HG03439 (cell line): ENCODE results near the gene TCF12.

Experiments used
- ATAC-seq: cut with Tn5 transposase; IDR thresholded peaks from one replicate; pipeline ENCODE4 v1.9.1; 2021; ENCODE audit warnings: mild to moderate bottlenecking, moderate library complexity; ENCODE audit not compliant: unreplicated experiment

Gene TCF12

GRCh38 chr15:57203906-57204305 lies 285.5 kb downstream of the TCF12 start:
- ATAC-seq = no peak

- no peak for ATAC-seq
Observed at GRCh38 chr15:57205027-57205855, 286.8 kb downstream of the TCF12 start.

DNA sequence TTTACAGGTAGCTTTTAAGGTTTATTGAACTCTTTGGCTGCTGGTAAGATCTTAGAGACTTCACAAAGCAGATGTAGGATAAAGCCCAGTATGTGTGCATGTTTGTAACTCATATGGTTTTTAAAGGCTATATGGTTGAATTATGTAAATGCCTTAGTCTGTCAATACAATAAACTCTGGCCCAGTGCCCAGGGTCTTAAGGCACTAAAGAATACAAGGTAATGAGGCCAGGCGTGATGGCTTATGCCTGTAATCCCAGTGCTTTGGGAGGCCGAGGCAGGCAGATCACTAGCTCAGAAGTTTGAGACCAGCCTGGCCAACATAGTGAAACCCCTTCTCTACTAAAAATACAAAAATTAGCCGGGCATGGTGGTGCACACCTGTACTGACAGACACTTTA lies 287.6 kb downstream of the TCF12 start:
- no peak for ATAC-seq

GRCh38 chr15:57213862-57214261 lies 295.4 kb downstream of the TCF12 start:
- ATAC-seq = no peak

GRCh38 chr15:57215326-57215725 lies 296.9 kb downstream of the TCF12 start:
- ATAC-seq = no peak

DNA sequence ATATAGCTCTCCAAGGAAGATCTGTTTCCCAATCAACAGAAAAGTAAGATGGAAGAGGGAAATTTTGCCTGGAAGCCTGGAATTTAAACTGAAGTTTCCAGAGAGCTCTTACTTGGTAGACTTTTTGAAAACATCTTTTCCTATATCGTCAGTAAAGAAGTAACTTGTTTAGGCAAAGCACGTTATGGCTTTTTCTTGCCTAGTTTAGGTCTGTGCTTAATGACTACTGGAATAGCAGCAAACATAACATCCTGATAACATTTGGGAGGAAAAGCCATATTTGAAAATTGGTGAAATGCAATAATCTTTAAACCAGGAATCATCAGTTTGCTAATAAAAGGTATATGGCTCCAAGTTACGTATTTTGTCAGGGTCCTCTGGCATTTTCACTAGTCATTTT lies 297.4 kb downstream of the TCF12 start:
- ATAC-seq = no peak

GRCh38 chr15:57216288-57216687 lies 297.8 kb downstream of the TCF12 start:
- ATAC-seq = no peak

DNA sequence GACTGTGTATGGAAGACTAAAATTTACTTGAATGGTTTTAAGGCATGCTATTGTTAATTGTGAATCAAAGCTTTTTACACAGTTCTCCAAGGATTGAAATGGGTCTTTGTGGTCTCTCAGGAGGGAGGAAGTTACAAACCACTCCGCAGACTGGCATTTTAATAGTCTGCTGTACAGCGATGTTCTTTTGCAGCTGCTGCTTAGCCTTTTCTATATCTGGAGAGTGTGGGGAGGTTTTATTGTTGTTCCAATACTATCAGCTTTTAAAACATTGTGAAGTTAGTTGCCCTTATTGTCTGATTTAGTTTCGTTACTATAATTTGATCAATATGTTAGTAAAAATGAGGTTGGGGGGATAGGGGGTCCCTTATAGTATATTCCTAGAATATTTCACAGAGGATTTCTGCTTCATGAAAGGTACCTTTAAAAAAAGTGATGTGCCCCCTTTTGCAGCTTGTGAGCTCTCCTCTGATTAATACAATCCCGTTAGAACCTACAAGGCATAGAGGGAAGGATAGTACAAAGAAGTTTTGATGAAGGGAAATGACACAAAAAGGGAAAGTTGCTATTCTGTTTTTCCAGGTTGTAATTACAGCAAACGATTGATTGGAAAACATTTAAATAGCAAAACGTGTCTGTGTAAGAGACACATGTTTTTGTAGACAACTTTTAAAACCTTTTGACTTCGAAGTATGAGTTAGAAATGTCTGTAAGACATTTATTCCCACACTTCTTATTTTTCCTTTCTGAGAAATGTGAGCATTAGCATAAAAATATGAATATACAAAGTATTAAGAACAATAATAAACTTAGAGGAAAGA lies 299.5 kb downstream of the TCF12 start:
- no peak for ATAC-seq

DNA sequence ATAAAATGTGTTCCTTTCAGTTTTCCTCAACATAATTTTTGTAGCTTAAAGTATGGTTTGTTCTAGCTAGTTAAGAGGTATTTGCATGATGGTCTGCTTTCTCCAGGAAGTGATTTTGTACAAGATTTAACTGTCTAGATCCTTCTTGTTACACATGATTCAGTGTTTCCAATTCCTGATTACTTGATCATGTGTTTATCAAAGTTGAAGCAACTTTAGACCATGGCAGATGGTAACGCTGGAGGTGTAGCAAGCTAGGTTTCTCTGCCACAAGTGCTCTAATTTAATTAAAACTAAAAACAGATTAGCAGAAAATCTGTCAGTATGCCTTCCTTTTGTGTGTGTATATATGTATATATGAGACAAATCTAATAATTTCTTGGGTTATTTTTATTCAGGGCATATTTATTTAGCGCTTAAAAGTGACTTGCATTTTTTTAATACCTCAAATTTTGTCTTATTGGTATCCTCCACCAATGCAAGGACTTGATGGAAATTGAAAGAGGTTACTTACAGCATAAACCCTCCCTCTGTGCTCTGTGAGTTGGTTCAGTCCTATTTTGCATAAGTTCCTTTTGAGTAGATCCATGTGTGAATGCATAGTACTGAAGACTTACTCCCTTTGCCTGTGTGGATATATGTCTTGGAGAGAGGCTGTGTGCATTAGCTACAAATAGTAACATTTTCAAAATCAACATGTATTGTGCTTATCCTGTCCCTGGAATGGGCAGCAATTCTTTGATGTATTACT lies 300.6 kb downstream of the TCF12 start:
- ATAC-seq = no peak

- ATAC-seq = no peak
Observed at GRCh38 chr15:57220205-57220604, 301.8 kb downstream of the TCF12 start.

- no peak for ATAC-seq
Observed at GRCh38 chr15:57221134-57221533, 302.7 kb downstream of the TCF12 start.

- ATAC-seq = no peak
Observed at GRCh38 chr15:57223345-57223744, 304.9 kb downstream of the TCF12 start.

DNA sequence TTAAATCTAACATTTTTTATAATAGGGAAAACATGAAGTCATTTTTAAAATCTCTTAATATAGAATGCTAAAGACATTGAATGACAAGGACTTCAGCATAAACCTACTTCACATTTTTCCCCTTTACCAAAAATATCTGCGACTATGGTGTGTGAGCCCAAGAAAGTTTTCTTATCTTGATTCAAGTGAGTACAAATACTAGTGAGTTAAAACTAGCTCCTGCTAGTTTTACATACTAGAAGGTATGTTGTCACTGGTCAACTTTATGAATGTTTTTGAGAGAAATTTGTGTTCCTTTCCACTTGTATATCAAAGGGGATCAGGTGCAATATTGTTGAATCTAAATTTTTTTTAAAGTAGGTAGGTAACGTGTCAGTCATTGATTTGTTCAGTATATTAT lies 305.4 kb downstream of the TCF12 start:
- ATAC-seq = no peak

- ATAC-seq = no peak
Observed at GRCh38 chr15:57224664-57225063, 306.2 kb downstream of the TCF12 start.

GRCh38 chr15:57227166-57227565 lies 308.7 kb downstream of the TCF12 start:
- no peak for ATAC-seq

DNA sequence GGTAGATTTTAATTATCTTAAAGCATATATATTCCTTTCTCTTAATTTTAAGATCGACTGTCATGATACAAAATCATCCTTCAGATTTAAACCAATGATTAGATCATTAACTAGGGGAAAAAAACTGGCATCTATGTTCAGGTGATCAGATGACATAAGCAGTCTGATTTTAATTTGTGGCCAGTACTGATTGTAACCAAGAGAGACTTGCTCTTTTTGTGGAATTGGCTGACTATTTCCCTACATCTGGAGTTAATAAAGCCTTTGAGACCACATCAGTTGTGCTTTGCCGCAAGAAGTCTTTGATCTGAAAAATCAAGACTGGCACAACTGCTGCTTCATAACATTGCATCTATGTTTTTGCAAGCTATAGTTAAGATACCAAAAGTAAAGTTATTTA lies 309.5 kb downstream of the TCF12 start:
- no peak for ATAC-seq

DNA sequence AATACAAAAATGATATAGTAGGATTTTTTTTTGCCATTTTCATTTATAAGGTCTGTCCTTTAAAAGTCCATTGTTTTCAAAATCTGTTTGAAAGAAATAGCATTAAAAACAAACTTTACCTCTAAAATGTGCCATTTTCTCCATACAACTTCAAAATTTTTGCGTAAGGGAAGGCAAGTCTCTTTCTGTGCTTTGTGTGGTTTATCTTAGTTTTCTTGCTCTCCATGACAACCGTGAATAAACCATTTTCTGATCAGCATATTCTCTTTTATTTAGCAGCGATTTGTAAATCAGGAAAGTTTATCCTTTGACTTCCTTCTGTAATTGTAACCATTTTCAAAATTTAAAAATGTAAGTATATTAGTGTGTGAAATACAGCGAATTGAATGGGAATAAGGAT lies 310.0 kb downstream of the TCF12 start:
- no peak for ATAC-seq

DNA sequence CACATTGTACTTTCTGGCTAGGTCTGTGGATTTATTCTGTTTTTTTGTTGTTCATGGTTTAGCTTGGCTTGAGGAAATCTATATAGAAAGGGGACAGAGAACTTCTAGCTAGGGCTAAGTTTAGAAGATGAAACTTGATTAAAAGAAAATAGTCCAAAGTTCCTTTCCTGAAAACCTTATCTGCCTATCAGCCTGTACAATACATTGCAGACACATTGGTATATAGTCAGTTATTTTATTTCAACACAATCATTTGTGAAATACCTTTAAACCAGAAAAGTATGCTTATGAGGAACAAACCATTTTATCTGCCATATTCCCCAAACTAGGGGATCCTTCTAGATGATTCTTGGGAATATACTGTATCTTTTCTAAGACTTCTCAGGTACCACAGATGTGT lies 310.6 kb downstream of the TCF12 start:
- no peak for ATAC-seq

GRCh38 chr15:57231559-57231958 lies 313.1 kb downstream of the TCF12 start:
- ATAC-seq = no peak

DNA sequence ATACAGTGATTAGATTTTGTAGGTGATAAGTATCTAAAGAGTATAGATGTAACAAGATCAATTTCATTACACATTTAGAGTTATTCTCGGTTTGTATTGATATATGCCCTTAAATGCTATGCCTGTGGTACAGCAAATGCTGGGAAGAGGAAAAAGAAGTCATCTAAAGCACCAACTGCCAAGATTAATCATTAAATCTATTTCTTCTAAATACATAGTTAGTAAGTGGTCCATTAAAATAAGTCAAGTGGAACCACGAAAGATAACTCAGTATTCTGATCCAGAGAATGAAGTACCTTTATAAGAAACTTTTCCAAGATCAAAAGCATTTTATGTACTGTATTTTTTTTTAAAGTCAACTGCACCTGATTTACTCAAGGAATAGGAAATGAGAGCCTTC lies 315.7 kb downstream of the TCF12 start:
- ATAC-seq = no peak

- ATAC-seq = no peak
Observed at GRCh38 chr15:57235186-57235585, 316.7 kb downstream of the TCF12 start.
